Progenitor cell of endocrine pancreas (in vitro differentiated cells): ENCODE data around the gene ROBO3. TPM values are rescaled to one million over a fixed set of nuclear protein-coding genes. Genes with fewer than 3 reads are reported as not detected.

ENCODE experiments used
- DNase-seq: peaks from one replicate; pipeline ENCODE4 v3.0.0; 2021; ENCODE audit warnings: low spot score; ENCODE audit not compliant: unreplicated experiment
- H3K27ac Mint-ChIP-seq: 2 replicates; pipeline ENCODE4 v1.8.0; 2021; ENCODE audit warnings: mild to moderate bottlenecking, moderate library complexity, mixed read lengths
- H3K27me3 Mint-ChIP-seq: 2 replicates; pipeline ENCODE4 v1.8.0; 2021; ENCODE audit warnings: mixed read lengths
- H3K36me3 Mint-ChIP-seq: 2 replicates; pipeline ENCODE4 v1.8.0; 2022; ENCODE audit warnings: mixed read lengths; ENCODE audit not compliant: insufficient read depth
- H3K4me1 Mint-ChIP-seq: 2 replicates; pipeline ENCODE4 v1.8.0; 2021; ENCODE audit warnings: low read depth, mixed read lengths
- H3K4me3 Mint-ChIP-seq: 2 replicates; pipeline ENCODE4 v1.8.0; 2021; ENCODE audit warnings: low read depth, mild to moderate bottlenecking, moderate library complexity, mixed read lengths
- H3K9me3 Mint-ChIP-seq: 2 replicates; pipeline ENCODE4 v1.8.0; 2021; ENCODE audit warnings: low read depth, mixed read lengths
- total RNA-seq: library from RNA; stranded (reverse); gene quantifications from 2 replicates; pipeline ENCODE4 v1.2.1, GENCODE V29; 2021
- TF ChIP-seq, protein P1 (sequence below): fragments of 200-600 bp; sonication (generic); IDR thresholded peaks from one replicate; pipeline ENCODE4 v1.5.0; 2021; ENCODE audit warnings: antibody characterized with exemption, mild to moderate bottlenecking; ENCODE audit not compliant: unreplicated experiment

Gene ROBO3
- total RNA-seq, 1 donor from 2014 or later: 9.9 TPM

DNA sequence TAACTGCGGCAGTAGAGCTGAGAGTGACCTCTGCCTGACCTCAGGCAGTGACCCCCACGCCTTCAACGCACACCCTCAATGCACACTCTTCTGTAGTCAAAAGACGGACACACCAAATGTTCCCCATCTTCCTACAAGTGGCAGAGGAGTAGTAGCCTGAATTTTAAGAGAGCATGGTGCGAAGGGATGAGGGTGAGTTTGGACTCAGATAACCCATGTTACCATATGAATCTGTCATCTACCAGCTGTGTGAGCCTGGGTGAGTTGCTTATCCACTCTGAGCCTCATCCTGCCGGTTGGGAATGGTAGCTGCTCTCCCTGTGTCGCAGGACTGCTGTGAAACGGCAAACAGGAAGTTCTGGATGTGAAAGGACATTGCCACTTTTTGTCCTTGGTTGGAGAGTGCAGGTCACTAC lies 20.6 kb upstream of the ROBO3 start:
- Mint-ChIP-seq H3K9me3 (no peaks in the 10 kb centered on the region), H3K36me3 (no peaks in the 10 kb centered on the region), H3K4me3 (no peak overlapping the region), H3K27me3 (peaks cover 98% of the 10 kb centered on the region), H3K27ac (no peak overlapping the region), H3K4me1 (peaks cover 7% of the 10 kb centered on the region)
- no peak for DNase-seq
- TF ChIP-seq, protein P1, sequence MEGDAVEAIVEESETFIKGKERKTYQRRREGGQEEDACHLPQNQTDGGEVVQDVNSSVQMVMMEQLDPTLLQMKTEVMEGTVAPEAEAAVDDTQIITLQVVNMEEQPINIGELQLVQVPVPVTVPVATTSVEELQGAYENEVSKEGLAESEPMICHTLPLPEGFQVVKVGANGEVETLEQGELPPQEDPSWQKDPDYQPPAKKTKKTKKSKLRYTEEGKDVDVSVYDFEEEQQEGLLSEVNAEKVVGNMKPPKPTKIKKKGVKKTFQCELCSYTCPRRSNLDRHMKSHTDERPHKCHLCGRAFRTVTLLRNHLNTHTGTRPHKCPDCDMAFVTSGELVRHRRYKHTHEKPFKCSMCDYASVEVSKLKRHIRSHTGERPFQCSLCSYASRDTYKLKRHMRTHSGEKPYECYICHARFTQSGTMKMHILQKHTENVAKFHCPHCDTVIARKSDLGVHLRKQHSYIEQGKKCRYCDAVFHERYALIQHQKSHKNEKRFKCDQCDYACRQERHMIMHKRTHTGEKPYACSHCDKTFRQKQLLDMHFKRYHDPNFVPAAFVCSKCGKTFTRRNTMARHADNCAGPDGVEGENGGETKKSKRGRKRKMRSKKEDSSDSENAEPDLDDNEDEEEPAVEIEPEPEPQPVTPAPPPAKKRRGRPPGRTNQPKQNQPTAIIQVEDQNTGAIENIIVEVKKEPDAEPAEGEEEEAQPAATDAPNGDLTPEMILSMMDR: no peak

DNA sequence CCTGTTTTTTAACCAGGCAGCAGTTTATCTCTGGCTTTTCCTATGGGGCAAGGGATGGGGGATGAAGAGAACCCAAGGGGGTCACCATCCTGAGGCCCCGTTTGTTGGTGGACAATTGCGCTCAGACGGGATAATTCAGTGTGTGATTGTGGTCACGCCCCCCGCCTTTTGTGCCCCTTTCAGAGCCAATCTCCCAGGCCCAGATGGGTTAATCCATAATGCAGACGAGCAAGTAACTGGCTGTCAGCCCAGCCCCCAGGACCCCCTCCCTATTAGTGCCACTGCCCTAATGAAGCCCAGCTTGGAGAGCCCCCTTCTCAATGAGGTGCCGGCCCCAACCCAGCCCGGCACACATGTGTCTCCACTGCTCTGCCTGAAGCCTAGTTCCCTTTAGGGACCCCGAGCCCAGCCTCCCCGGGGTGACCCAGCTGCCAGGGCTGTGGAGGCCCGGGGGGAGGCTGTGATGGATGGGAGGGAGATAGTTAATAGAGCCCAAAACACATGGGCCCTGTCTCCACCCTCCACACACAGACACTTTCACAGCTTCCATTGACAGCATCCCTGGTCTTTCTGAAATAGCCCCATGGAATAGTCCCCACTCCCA lies 19.1 kb upstream of the ROBO3 start:
- peaks cover 98% of the 10 kb centered on the region for H3K27me3 Mint-ChIP-seq
- TF ChIP-seq, protein P1: no peak
- H3K4me3 Mint-ChIP-seq: no peak overlapping the region

DNA sequence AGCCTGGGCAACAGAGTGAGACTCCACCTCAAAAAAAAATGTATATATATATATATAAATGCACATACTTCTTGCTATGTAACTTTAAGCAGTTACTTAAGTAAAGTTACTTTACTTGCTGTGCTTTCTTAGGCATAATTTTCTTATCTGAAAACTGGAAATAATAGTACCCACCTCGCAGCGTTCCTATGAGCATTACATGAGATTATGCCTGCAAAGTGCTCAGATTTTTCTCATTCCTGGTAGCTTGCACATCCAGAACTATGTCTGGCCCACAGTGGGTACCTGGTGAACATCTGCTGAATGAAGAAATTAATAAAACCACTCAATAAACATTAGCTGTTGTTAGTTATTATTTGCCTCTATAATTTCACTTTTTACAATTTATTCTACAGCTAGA lies 6.1 kb upstream of the ROBO3 start:
- no peak overlapping the region for H3K4me3 Mint-ChIP-seq
- peaks cover 8% of the 10 kb centered on the region for H3K4me1 Mint-ChIP-seq
- no peaks in the 10 kb centered on the region for H3K9me3 Mint-ChIP-seq
- H3K27ac Mint-ChIP-seq: no peak overlapping the region
- H3K27me3 Mint-ChIP-seq: peaks cover 48% of the 10 kb centered on the region
- TF ChIP-seq, protein P1: no peak
- DNase-seq: no peak
- H3K36me3 Mint-ChIP-seq: no peaks in the 10 kb centered on the region

More for the DNA sequence above, 19.1 kb upstream of the ROBO3 start:
- DNase-seq: no peak
- Mint-ChIP-seq H3K9me3 (no peaks in the 10 kb centered on the region), H3K27ac (no peak overlapping the region), H3K4me1 (peaks cover 4% of the 10 kb centered on the region), H3K36me3 (no peaks in the 10 kb centered on the region)

DNA sequence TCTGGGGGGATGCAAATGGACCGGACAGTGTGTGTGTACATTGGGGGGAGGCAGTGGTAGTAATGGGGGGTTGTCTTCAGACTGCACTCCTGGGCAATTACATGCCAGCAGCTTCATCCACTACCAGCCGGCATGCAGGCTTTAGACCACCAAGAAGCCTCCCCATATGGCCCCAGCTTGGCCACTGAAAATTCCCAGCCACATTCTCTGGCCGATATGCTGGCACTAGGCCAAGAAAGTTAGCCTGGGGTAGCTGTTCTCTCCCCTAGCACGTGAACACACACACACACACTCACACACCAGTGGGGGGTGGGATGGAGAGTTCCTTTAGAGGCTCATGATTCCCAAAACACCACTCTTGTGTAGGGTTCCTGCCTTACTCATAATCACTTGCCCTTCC lies 3.6 kb upstream of the ROBO3 start:
- Mint-ChIP-seq H3K27me3 (peaks cover 73% of the 10 kb centered on the region), H3K4me3 (no peak overlapping the region), H3K4me1 (peaks cover 8% of the 10 kb centered on the region), H3K27ac (no peak overlapping the region), H3K36me3 (no peaks in the 10 kb centered on the region), H3K9me3 (no peaks in the 10 kb centered on the region)
- no peak for DNase-seq
- TF ChIP-seq, protein P1: no peak

DNA sequence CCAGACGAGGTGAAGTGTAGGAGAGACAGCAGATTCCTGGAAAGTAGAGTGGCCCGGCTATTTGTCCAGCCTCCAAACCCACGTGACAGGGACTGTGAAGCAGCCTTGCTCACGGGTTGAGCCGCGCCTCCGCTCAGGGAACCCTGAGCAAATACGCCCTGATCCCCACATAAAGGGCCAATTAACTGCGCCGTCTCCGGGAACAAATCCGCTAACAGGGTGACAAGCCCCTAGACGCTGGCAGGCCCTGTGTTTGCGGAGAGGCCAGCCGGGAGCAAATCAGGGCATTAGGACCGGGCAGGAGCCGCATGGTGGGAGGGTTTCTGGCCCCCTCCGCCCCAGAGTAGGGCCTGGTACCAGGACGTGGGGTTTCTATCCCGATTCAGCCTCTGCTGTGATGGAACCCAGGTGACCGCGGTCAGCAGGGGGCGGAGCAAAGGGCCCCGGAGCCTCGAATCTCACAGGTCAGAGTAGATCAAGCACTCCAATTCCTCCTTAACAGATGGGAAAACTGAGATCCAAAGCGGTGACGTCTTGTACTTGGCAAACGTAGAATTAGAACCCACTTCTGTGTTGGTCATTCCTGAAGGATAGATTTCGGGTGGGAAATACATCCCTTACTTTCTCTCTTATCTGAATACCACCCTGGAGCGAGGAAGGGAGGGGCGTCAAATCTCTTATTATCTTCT lies 2.0 kb upstream of the ROBO3 start:
- Mint-ChIP-seq H3K27ac (no peak overlapping the region), H3K4me1 (peaks cover 8% of the 10 kb centered on the region), H3K27me3 (peaks cover 87% of the 10 kb centered on the region), H3K4me3 (peak overlapping the region; percentile 35), H3K36me3 (no peaks in the 10 kb centered on the region), H3K9me3 (no peaks in the 10 kb centered on the region)
- no peak for DNase-seq
- TF ChIP-seq, protein P1: no peak
